UCSD-AML1 (cell line): Measurements from ENCODE around the gene CCL14.
"Not testable (repeated sequence)": the region's sequence is repeated elsewhere in the genome, so short reads cannot be mapped to it uniquely, and the experiment has no call there.

Source experiments
- DNase-seq: peaks from one replicate; lab custom pipeline; 2025; ENCODE audit not compliant: unreplicated experiment; lab: John Stamatoyannopoulos, UW

CCL14 gene

GRCh38 chr17:35943537-35943936 is 43.0 kb downstream of the CCL14 start, which contains the start of gene LYZL6:
Gene LYZL6 (minus strand): TSS chr17:35943713. CDS start chr17:35939356, 4,357 bp downstream.
- DNase-seq, result no peak

- DNase-seq, result no peak
These were observed 43.8 kb downstream of the CCL14 start for GRCh38 chr17:35942588-35943186.

GRCh38 chr17:35938492-35938891 is 48.0 kb downstream of the CCL14 start:
- not testable (repeated sequence) for DNase-seq

- no peak for DNase-seq
These were observed 50.5 kb downstream of the CCL14 start for GRCh38 chr17:35936063-35936462.

GRCh38 chr17:35934760-35935159 is 51.8 kb downstream of the CCL14 start:
- DNase-seq, result no peak
